ENCODE results near the gene PLAU.
A peak's percentile ranks its signal among the peaks of the same experiment; 100 is the strongest.
"Not testable (repeated sequence)": the region's sequence is repeated elsewhere in the genome, so short reads cannot be mapped to it uniquely, and the experiment has no call there.

PLAU gene

DNA sequence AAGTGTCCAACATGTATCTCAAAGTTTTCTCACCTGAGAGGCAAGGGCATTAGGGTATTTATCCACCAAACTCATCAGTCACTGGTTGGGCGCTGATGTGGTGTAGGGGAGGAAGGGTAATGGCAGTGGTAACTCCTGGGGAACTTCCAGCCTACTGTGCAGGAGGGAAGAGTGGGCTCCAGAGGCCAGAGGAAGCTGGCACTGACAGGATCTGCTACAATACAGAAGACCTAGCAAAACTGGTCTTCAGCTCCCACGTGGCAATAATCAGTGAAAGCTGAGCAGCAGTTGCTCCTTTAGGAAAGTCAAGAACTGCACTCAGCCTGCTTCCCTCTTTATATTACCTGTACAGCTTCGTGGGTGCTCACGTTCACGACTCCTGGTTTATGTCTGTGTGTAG, 19.4 kb upstream of the PLAU start:
- TF ChIP-seq, protein P1, sequence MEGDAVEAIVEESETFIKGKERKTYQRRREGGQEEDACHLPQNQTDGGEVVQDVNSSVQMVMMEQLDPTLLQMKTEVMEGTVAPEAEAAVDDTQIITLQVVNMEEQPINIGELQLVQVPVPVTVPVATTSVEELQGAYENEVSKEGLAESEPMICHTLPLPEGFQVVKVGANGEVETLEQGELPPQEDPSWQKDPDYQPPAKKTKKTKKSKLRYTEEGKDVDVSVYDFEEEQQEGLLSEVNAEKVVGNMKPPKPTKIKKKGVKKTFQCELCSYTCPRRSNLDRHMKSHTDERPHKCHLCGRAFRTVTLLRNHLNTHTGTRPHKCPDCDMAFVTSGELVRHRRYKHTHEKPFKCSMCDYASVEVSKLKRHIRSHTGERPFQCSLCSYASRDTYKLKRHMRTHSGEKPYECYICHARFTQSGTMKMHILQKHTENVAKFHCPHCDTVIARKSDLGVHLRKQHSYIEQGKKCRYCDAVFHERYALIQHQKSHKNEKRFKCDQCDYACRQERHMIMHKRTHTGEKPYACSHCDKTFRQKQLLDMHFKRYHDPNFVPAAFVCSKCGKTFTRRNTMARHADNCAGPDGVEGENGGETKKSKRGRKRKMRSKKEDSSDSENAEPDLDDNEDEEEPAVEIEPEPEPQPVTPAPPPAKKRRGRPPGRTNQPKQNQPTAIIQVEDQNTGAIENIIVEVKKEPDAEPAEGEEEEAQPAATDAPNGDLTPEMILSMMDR (IDR thresholded peaks at IDR 0.05; ENCODE audit: low read length, missing control alignments): no peak
- DNase-seq (ENCODE audit: low read depth): no peak
- H3K4me3 ChIP-seq (replicated peaks; ENCODE audit: low read depth, low read length): no peak overlapping the region

DNA sequence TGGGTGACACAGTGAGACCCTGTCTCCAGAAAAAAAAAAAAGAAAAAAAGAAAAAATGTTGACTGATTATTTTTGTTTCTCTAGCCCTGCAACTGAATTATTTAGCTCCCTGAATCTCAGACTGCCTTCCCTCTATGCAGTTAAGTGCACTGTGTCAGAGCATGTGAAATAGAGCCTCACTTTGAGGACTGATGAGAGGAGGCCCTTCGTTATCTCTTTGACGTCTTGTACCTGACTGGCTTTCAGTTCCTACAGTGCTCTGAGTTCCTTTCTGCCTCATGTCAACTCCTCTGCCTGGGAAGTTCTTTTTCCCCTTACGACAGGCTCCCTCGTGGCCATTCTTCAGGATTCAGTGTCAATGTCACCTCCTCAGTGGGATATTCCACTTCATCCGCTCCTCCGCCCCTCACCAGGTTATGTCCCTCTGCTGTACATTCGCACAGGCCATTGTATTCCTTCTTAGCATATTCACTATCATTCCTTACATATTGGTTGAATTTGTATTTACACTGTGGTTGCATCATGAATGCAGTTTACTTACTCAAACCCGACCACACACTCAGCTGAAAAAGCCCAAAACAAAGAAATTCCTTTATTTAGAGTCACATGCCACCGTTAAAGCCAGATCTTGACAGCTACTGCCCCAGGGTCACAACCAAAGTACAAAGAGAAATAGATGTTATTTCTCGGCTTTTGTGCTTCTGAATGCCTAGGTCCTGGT, 18.5 kb upstream of the PLAU start:
- TF ChIP-seq, protein P1 (IDR thresholded peaks at IDR 0.05; ENCODE audit: low read length, missing control alignments): no peak
- H3K4me3 ChIP-seq (replicated peaks; ENCODE audit: low read depth, low read length): no peak overlapping the region
- peak; percentile 56 for DNase-seq (ENCODE audit: low read depth)

DNA sequence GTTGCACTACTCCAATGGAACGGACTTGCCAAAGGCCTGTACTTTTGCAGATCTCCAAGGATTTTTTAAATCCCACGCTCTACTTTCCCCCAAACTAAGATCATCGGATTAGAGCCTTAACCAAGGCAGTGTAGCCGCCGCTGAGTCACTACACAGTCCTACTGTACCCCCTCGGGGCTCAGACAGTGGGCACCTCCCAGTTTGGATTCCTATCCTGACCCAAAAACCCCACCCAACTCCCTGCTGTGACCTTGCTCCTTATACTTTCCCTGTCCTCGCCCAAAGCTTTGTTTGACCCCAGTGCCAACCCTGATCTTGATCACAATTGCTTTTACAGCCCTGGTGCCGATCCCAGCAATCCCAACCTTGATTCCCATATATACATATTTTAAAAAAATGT, 17.5 kb upstream of the PLAU start:
- DNase-seq (ENCODE audit: low read depth): no peak
- TF ChIP-seq, protein P1 (IDR thresholded peaks at IDR 0.05; ENCODE audit: low read length, missing control alignments): no peak
- no peak overlapping the region for H3K4me3 ChIP-seq (replicated peaks; ENCODE audit: low read depth, low read length)

DNA sequence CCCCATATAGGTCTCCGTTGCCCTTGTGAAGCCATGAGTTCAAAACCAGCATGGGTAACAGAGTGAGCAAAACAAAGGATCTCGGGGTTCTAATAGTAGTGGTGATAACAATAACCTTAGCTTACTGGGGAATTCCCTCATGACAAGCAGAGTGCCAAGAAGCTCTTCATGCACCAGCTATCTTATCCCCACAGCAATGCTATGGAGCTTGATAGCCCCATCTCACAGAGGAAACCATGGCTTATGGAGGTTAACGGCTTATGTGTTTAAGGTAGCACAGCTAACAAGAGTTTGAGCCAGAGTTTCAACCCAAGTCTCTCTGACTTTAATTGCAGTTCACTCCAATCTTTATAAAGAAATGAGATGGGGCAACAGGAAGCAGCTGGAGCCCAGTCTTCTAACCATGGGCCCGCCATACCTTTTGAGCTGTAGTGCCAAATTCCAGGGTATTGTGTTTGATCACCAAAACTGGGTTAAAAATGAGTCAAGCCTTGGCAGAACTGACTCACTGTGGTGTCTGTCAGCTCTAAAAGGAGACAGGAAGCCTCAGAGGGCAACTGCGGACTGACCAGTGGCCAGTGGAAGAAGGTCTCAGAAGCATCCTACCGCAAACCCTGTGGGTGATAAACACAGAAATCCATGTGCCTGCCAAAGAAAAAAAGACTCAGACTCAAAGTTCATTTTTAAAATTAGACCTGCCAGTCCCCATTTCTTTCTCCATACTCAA, 16.5 kb upstream of the PLAU start:
- H3K4me3 ChIP-seq (replicated peaks; ENCODE audit: low read depth, low read length): no peak overlapping the region
- TF ChIP-seq, protein P1 (IDR thresholded peaks at IDR 0.05; ENCODE audit: low read length, missing control alignments): no peak
- DNase-seq (ENCODE audit: low read depth): peak; percentile 87

DNA sequence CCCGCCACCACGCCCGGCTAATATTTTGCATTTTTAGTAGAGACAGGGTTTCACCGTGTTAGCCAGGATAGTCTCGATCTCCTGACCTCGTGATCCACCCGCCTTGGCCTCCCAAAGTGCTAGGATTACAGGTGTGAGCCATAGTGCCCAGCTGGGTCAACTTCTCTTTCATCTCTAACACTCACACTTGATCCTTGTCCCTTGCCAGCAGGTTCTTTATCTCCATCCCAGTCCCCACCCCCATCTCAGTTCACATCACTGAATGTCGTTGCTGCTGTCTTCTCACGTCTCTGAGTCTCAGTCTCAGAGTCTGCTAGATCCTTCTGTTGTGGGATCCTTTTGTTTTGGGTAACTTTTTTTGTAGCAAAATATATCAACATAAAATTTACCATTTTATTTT, 15.6 kb upstream of the PLAU start:
- H3K4me3 ChIP-seq (replicated peaks; ENCODE audit: low read depth, low read length); DNase-seq (ENCODE audit: low read depth): not testable (repeated sequence)

DNA sequence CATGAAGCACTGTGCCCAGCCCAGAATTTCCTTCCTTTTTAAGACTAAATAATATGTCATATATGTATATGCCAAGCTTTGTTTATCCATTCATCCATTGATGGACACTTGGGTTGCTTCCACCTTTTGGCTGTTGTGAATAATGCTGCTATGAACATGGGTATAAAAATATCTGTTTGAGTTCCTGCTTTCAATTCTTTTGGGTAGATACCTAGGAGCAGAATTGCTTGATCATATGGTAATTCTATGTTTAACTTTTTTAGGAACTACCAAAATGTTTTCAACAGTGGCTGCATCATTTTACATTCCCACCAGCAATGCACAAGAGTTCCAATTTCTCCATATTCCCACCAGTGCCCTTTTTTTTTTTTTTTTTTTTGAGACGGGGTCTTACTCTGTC, 13.2 kb upstream of the PLAU start:
- TF ChIP-seq, protein P1 (IDR thresholded peaks at IDR 0.05; ENCODE audit: low read length, missing control alignments): no peak
- no peak overlapping the region for H3K4me3 ChIP-seq (replicated peaks; ENCODE audit: low read depth, low read length)
- no peak for DNase-seq (ENCODE audit: low read depth)

DNA sequence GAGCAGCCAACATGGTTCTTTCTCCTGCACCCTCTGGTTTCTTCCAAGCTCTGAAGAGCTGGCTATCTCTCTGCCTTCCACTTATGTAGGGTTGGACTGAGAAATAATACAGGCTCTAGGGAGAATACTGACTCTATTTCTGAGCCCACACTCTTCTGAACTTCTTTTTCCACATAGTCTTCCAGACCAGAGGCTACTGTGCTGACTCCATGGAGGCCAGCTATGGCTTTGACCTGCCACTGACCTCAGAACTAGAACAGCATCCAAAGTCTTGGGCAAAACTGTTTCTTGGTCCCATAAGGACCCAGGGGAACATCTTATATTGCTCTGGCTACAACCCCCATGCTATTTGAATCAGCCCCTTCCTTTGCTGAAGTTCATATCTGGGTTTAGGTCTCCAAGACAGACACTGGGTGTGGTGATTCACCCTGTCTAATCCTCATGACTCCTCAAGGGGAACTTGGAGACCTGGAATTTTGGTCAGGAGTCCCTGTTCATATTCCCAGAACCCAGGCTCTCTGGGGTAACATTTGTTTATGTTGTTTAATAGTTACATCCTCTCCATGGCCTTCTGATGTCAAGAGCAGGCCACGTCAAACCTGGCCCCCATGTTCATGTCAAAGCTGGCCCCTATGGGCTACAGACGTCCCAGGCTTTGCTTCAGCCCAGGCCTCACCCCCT, 12.1 kb upstream of the PLAU start:
- H3K4me3 ChIP-seq (replicated peaks; ENCODE audit: low read depth, low read length): no peak overlapping the region
- DNase-seq (ENCODE audit: low read depth): no peak
- TF ChIP-seq, protein P1 (IDR thresholded peaks at IDR 0.05; ENCODE audit: low read length, missing control alignments): no peak

Measured in fibroblast of pulmonary artery (primary cell).